Measurements from ENCODE around the gene SMIM45.
A peak's percentile ranks its signal among the peaks of the same experiment; 100 is the strongest.

Gene SMIM45

GRCh38 chr22:41946629-41947423 lies 5.1 kb upstream of the SMIM45 start, which contains the start of gene CENPM (continued):
- peak; percentile 22; the same call in 1 of the 2 replicates for TF ChIP-seq ZNF281 (CRISPR knock-in tag; IDR thresholded peaks at IDR 0.05)
- peak; percentile 63; the same call in 1 of the 2 replicates for TF ChIP-seq NFE2L1 (CRISPR knock-in tag; IDR thresholded peaks at IDR 0.05)
- TF ChIP-seq NFYB (CRISPR knock-in tag; conservative IDR thresholded peaks at IDR 0.05; ENCODE audit: low read depth) = peak; percentile 97
- peak; percentile 61 for TF ChIP-seq ZBTB21 (CRISPR knock-in tag; IDR thresholded peaks at IDR 0.05; ENCODE audit: borderline replicate concordance)
- TF ChIP-seq ZNF219 (CRISPR knock-in tag; IDR thresholded peaks at IDR 0.05; ENCODE audit: borderline replicate concordance) = 0 out of 2 replicates have a peak, but pooled peaks have one; percentile 14
- peak; percentile 94 for TF ChIP-seq ETV6 (CRISPR knock-in tag; IDR thresholded peaks at IDR 0.05)
- TF ChIP-seq FOXP4 (CRISPR knock-in tag; IDR thresholded peaks at IDR 0.05) = peak; percentile 74
- no peak; the same call in 1 of the 2 replicates for TF ChIP-seq TP53 (CRISPR knock-in tag; IDR thresholded peaks at IDR 0.05)
- TF ChIP-seq TCF7 (CRISPR knock-in tag; IDR thresholded peaks at IDR 0.05; ENCODE audit: low read depth) = 0 out of 2 replicates have a peak, but pooled peaks have one; percentile 6
- no peak for TF ChIP-seq ATF3 (CRISPR knock-in tag; conservative IDR thresholded peaks at IDR 0.05)
- no peak for TF ChIP-seq ERG (CRISPR knock-in tag; IDR thresholded peaks at IDR 0.05)
- no peak for TF ChIP-seq CTCF (IDR thresholded peaks at IDR 0.05)
- TF ChIP-seq ATF6 (CRISPR knock-in tag; IDR thresholded peaks at IDR 0.05) = 0 out of 2 replicates have a peak, but pooled peaks have one; percentile 52
- no peak for TF ChIP-seq NR2C2 (CRISPR knock-in tag; IDR thresholded peaks at IDR 0.05)
- peak; percentile 58; the same call in 1 of the 2 replicates for TF ChIP-seq TEAD1 (CRISPR knock-in tag; IDR thresholded peaks at IDR 0.05)
- peak; percentile 96 for TF ChIP-seq MYBL2 (CRISPR knock-in tag; IDR thresholded peaks at IDR 0.05)
- peak; percentile 83; the same call in 1 of the 2 replicates for TF ChIP-seq NR1H2 (CRISPR knock-in tag; IDR thresholded peaks at IDR 0.05)
- no peak for TF ChIP-seq JAZF1 (CRISPR knock-in tag; IDR thresholded peaks at IDR 0.05)
- peak; percentile 95 for TF ChIP-seq USF2 (CRISPR knock-in tag; IDR thresholded peaks at IDR 0.05)
- peak; percentile 54; the same call in 1 of the 2 replicates for TF ChIP-seq CREB1 (CRISPR knock-in tag; IDR thresholded peaks at IDR 0.05)
- no peak; the same call in 1 of the 2 replicates for TF ChIP-seq ZNF317 (CRISPR knock-in tag; IDR thresholded peaks at IDR 0.05; ENCODE audit: borderline replicate concordance, low read depth)
- peak; percentile 88 for TF ChIP-seq ZNF232 (CRISPR knock-in tag; IDR thresholded peaks at IDR 0.05)
- TF ChIP-seq MLX (CRISPR knock-in tag; IDR thresholded peaks at IDR 0.05) = no peak
